ENCODE results near the gene KIF17. TPM values are rescaled to one million over a fixed set of nuclear protein-coding genes. Genes with fewer than 3 reads are reported as not detected.

Gene KIF17
- total RNA-seq, 1 donor from 2014 or later, result 0.09 TPM

- Mint-ChIP-seq H3K9me3 (no peaks in the 10 kb centered on the region), H3K27ac (no peak overlapping the region), H3K4me3 (ENCODE audit: low read depth) (no peak overlapping the region), H3K4me1 (ENCODE audit: low read depth) (peaks cover 2% of the 10 kb centered on the region), H3K27me3 (ENCODE audit: low read depth) (peaks cover 8% of the 10 kb centered on the region), H3K36me3 (ENCODE audit: low read depth) (no peaks in the 10 kb centered on the region)
- intact Hi-C loops (cut with micrococcal nuclease), result no loop called here
- no peak for DNase-seq (ENCODE audit: low spot score)
Observed at GRCh38 chr1:20711285-20712214, 6.3 kb downstream of the KIF17 start.

- Mint-ChIP-seq H3K4me1 (ENCODE audit: low read depth) (no peaks in the 10 kb centered on the region), H3K36me3 (ENCODE audit: low read depth) (no peaks in the 10 kb centered on the region), H3K4me3 (ENCODE audit: low read depth) (no peak overlapping the region), H3K9me3 (no peaks in the 10 kb centered on the region), H3K27me3 (ENCODE audit: low read depth) (peaks cover under 1% of the 10 kb centered on the region), H3K27ac (no peak overlapping the region)
- intact Hi-C loops (cut with micrococcal nuclease), result no loop called here
- DNase-seq (ENCODE audit: low spot score), result no peak
Observed at GRCh38 chr1:20710469-20711284, 7.1 kb downstream of the KIF17 start.

GRCh38 chr1:20709868-20710267 lies 7.9 kb downstream of the KIF17 start:
- Mint-ChIP-seq H3K4me1 (ENCODE audit: low read depth) (no peaks in the 10 kb centered on the region), H3K27ac (no peak overlapping the region), H3K9me3 (no peaks in the 10 kb centered on the region), H3K4me3 (ENCODE audit: low read depth) (no peak overlapping the region), H3K36me3 (ENCODE audit: low read depth) (no peaks in the 10 kb centered on the region), H3K27me3 (ENCODE audit: low read depth) (no peaks in the 10 kb centered on the region)
- intact Hi-C loops (cut with micrococcal nuclease), result no loop called here
- no peak for DNase-seq (ENCODE audit: low spot score)

GRCh38 chr1:20708891-20709290 lies 8.9 kb downstream of the KIF17 start:
- no peaks in the 10 kb centered on the region for H3K27me3 Mint-ChIP-seq (ENCODE audit: low read depth)
- DNase-seq (ENCODE audit: low spot score), result no peak
- H3K4me1 Mint-ChIP-seq (ENCODE audit: low read depth), result no peaks in the 10 kb centered on the region
- no peak overlapping the region for H3K27ac Mint-ChIP-seq
- H3K4me3 Mint-ChIP-seq (ENCODE audit: low read depth), result no peak overlapping the region
- no peaks in the 10 kb centered on the region for H3K36me3 Mint-ChIP-seq (ENCODE audit: low read depth)
- intact Hi-C loops (cut with micrococcal nuclease), result no loop called here
- no peaks in the 10 kb centered on the region for H3K9me3 Mint-ChIP-seq

- no peaks in the 10 kb centered on the region for H3K4me1 Mint-ChIP-seq (ENCODE audit: low read depth)
- intact Hi-C loops (cut with micrococcal nuclease), result no loop called here
- no peak overlapping the region for H3K27ac Mint-ChIP-seq
Observed at GRCh38 chr1:20708057-20708456, 9.8 kb downstream of the KIF17 start.

GRCh38 chr1:20706841-20707240 lies 11.0 kb downstream of the KIF17 start:
- Mint-ChIP-seq H3K27me3 (ENCODE audit: low read depth) (no peaks in the 10 kb centered on the region), H3K36me3 (ENCODE audit: low read depth) (no peaks in the 10 kb centered on the region), H3K27ac (no peak overlapping the region), H3K4me1 (ENCODE audit: low read depth) (no peaks in the 10 kb centered on the region), H3K9me3 (no peaks in the 10 kb centered on the region), H3K4me3 (ENCODE audit: low read depth) (no peak overlapping the region)
- intact Hi-C loops (cut with micrococcal nuclease), result no loop called here
- no peak for DNase-seq (ENCODE audit: low spot score)

More at GRCh38 chr1:20708057-20708456, 9.8 kb downstream of the KIF17 start:
- DNase-seq (ENCODE audit: low spot score), result no peak
- H3K4me3 Mint-ChIP-seq (ENCODE audit: low read depth), result no peak overlapping the region
- no peaks in the 10 kb centered on the region for H3K27me3 Mint-ChIP-seq (ENCODE audit: low read depth)
- no peaks in the 10 kb centered on the region for H3K36me3 Mint-ChIP-seq (ENCODE audit: low read depth)
- no peaks in the 10 kb centered on the region for H3K9me3 Mint-ChIP-seq

- intact Hi-C loops (cut with micrococcal nuclease), result no loop called here
- Mint-ChIP-seq H3K27ac (no peak overlapping the region), H3K4me3 (ENCODE audit: low read depth) (no peak overlapping the region), H3K9me3 (no peaks in the 10 kb centered on the region), H3K4me1 (ENCODE audit: low read depth) (no peaks in the 10 kb centered on the region), H3K36me3 (ENCODE audit: low read depth) (no peaks in the 10 kb centered on the region), H3K27me3 (ENCODE audit: low read depth) (no peaks in the 10 kb centered on the region)
- DNase-seq (ENCODE audit: low spot score), result no peak
Observed at GRCh38 chr1:20705203-20705755, 12.5 kb downstream of the KIF17 start.

- no peaks in the 10 kb centered on the region for H3K36me3 Mint-ChIP-seq (ENCODE audit: low read depth)
- H3K4me3 Mint-ChIP-seq (ENCODE audit: low read depth), result no peak overlapping the region
- intact Hi-C loops (cut with micrococcal nuclease), result no loop called here
- no peaks in the 10 kb centered on the region for H3K27me3 Mint-ChIP-seq (ENCODE audit: low read depth)
- no peaks in the 10 kb centered on the region for H3K9me3 Mint-ChIP-seq
- H3K4me1 Mint-ChIP-seq (ENCODE audit: low read depth), result no peaks in the 10 kb centered on the region
- no peak overlapping the region for H3K27ac Mint-ChIP-seq
- no peak for DNase-seq (ENCODE audit: low spot score)
Observed at GRCh38 chr1:20704390-20705202, 13.2 kb downstream of the KIF17 start.

GRCh38 chr1:20703124-20703756 lies 14.6 kb downstream of the KIF17 start:
- DNase-seq (ENCODE audit: low spot score), result no peak
- Mint-ChIP-seq H3K27ac (no peak overlapping the region), H3K4me3 (ENCODE audit: low read depth) (no peak overlapping the region)

GRCh38 chr1:20702416-20702815 lies 15.4 kb downstream of the KIF17 start:
- no peak overlapping the region for H3K4me3 Mint-ChIP-seq (ENCODE audit: low read depth)
- H3K36me3 Mint-ChIP-seq (ENCODE audit: low read depth), result no peaks in the 10 kb centered on the region
- no peaks in the 10 kb centered on the region for H3K9me3 Mint-ChIP-seq
- H3K27me3 Mint-ChIP-seq (ENCODE audit: low read depth), result no peaks in the 10 kb centered on the region
- DNase-seq (ENCODE audit: low spot score), result no peak
- H3K4me1 Mint-ChIP-seq (ENCODE audit: low read depth), result no peaks in the 10 kb centered on the region
- intact Hi-C loops (cut with micrococcal nuclease), result no loop called here
- H3K27ac Mint-ChIP-seq, result no peak overlapping the region

More at GRCh38 chr1:20703124-20703756, 14.6 kb downstream of the KIF17 start:
- Mint-ChIP-seq H3K9me3 (no peaks in the 10 kb centered on the region), H3K4me1 (ENCODE audit: low read depth) (no peaks in the 10 kb centered on the region), H3K27me3 (ENCODE audit: low read depth) (no peaks in the 10 kb centered on the region), H3K36me3 (ENCODE audit: low read depth) (no peaks in the 10 kb centered on the region)
- intact Hi-C loops (cut with micrococcal nuclease), result no loop called here

- Mint-ChIP-seq H3K4me3 (ENCODE audit: low read depth) (no peak overlapping the region), H3K36me3 (ENCODE audit: low read depth) (no peaks in the 10 kb centered on the region), H3K4me1 (ENCODE audit: low read depth) (peaks cover 2% of the 10 kb centered on the region), H3K9me3 (no peaks in the 10 kb centered on the region), H3K27me3 (ENCODE audit: low read depth) (no peaks in the 10 kb centered on the region), H3K27ac (no peak overlapping the region)
- DNase-seq (ENCODE audit: low spot score), result no peak
- intact Hi-C loops (cut with micrococcal nuclease), result no loop called here
Observed at GRCh38 chr1:20701847-20702246, 16.0 kb downstream of the KIF17 start.

GRCh38 chr1:20701446-20701845 lies 16.4 kb downstream of the KIF17 start:
- Mint-ChIP-seq H3K27me3 (ENCODE audit: low read depth) (no peaks in the 10 kb centered on the region), H3K27ac (no peak overlapping the region), H3K36me3 (ENCODE audit: low read depth) (no peaks in the 10 kb centered on the region), H3K4me3 (ENCODE audit: low read depth) (no peak overlapping the region), H3K4me1 (ENCODE audit: low read depth) (peaks cover 4% of the 10 kb centered on the region), H3K9me3 (no peaks in the 10 kb centered on the region)
- intact Hi-C loops (cut with micrococcal nuclease), result no loop called here
- no peak for DNase-seq (ENCODE audit: low spot score)

Data from activated T-helper 2 cell treated with anti-CD3 and anti-CD28 coated beads, Interferon-gamma antibody, Interleukin-2, Interleukin-4, amounts not matched to agents 10 μg/mL and 5 μg/mL and 100 μg/mL, durations not matched to agents 14 hours and 24 hours and 36 hours (primary cell).